GM12875 (cell line): Measurements from ENCODE around the gene LHX1.

Source experiments
- H3K4me3 ChIP-seq: one replicate; pipeline ENCODE4 v1.5.1; 2011; ENCODE audit warnings: low read depth, low read length, control low read depth
- TF ChIP-seq, protein P1 (sequence below): IDR thresholded peaks from 2 replicates; pipeline ENCODE4 v1.5.1; 2011; ENCODE audit warnings: low read depth, mild to moderate bottlenecking, control low read depth, inconsistent platforms, low read length, moderate library complexity, borderline replicate concordance; ENCODE audit not compliant: insufficient read depth

The LHX1 gene

DNA sequence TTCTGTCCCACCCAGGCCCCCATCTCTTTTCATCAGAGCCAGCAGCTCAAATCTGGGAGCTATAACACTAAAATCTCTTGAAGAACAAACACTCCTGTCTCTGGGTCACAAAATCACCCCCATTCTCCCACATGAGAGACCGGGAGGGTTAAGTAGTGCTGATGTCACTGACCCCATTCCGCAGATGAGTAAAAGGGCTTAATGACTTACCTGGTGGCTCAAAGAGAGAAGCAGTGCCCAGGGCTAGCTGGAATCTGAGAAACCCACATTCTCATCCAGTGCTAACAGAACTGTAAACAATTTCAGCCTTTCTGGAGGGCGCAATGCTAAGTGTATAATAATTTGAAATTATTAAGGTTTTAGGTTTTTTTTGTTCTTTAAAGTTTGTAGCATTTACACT, 26.3 kb upstream of the LHX1 start:
- no peak overlapping the region for H3K4me3 ChIP-seq
- TF ChIP-seq, protein P1, sequence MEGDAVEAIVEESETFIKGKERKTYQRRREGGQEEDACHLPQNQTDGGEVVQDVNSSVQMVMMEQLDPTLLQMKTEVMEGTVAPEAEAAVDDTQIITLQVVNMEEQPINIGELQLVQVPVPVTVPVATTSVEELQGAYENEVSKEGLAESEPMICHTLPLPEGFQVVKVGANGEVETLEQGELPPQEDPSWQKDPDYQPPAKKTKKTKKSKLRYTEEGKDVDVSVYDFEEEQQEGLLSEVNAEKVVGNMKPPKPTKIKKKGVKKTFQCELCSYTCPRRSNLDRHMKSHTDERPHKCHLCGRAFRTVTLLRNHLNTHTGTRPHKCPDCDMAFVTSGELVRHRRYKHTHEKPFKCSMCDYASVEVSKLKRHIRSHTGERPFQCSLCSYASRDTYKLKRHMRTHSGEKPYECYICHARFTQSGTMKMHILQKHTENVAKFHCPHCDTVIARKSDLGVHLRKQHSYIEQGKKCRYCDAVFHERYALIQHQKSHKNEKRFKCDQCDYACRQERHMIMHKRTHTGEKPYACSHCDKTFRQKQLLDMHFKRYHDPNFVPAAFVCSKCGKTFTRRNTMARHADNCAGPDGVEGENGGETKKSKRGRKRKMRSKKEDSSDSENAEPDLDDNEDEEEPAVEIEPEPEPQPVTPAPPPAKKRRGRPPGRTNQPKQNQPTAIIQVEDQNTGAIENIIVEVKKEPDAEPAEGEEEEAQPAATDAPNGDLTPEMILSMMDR = no peak

DNA sequence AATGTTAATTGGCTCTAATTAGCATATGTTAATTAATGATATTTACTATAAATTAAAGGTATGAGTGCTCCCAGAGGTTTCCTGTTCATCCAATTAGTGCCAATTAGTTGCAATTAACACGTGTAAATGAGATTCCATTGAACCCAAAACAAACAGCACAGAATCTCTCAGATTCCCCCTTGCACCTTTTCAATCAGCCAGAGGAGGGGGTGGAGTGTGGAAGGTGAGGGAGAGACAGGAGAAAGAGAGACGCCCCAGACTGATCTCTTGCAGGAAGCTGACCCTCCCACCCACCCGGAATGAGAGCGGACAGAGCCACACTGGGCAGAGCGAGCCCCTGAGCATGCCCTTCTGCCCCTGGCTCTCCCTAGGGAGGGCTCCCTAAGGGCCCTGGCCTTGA, 24.1 kb upstream of the LHX1 start:
- H3K4me3 ChIP-seq = no peak overlapping the region
- TF ChIP-seq, protein P1 = no peak

DNA sequence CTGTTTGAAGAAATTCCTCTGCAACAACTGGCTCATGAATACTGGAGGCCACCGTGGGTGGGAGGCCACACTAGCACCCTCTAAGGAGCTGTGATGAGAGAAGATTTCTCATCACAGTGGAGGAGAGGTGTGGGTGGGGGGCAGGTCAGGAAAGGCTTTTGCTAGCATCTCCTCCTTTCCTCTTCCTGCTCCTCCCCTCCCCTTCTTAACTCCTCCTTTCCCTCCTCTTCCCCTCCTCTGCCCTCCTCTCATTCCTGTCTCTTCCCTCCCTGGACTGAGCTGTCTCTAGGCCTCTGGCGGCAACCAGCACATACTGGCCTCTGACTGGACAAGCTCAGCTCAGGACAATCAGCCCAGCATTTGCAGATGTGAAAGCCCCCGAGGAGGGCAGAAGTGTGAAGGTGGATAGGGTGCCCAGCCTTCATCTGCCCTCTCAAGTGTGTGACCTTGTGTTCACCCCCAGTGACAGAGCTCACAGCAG, 19.0 kb upstream of the LHX1 start:
- TF ChIP-seq, protein P1 = no peak

DNA sequence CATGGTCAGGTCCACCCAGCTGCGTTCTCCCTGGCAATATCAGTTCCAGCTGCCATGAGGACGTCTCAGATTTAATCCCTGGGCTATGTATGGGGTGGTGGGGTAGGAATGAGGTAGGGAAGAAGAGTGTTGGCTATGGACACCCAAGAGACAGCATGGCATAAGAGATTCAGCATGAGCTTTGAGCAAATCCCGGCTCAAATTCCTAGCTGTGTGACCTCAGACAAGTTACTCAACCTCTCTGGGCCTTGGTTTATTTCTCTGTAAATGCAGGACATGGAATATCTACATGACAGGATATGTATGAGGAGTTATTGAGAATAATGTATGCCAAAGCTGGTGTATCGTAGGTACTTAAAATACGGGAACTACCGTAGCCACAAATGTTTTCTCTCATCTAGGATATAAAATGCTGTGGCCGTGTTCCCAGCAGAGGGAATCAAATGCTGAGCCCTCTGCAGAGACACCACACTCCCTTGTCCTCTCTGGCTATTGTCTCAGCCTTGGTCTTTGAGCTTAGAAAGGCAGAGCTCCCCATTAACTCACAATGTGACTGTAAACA, 17.8 kb upstream of the LHX1 start:
- no peak overlapping the region for H3K4me3 ChIP-seq
- TF ChIP-seq, protein P1 = no peak

More for the DNA sequence above, 19.0 kb upstream of the LHX1 start:
- H3K4me3 ChIP-seq = no peak overlapping the region

DNA sequence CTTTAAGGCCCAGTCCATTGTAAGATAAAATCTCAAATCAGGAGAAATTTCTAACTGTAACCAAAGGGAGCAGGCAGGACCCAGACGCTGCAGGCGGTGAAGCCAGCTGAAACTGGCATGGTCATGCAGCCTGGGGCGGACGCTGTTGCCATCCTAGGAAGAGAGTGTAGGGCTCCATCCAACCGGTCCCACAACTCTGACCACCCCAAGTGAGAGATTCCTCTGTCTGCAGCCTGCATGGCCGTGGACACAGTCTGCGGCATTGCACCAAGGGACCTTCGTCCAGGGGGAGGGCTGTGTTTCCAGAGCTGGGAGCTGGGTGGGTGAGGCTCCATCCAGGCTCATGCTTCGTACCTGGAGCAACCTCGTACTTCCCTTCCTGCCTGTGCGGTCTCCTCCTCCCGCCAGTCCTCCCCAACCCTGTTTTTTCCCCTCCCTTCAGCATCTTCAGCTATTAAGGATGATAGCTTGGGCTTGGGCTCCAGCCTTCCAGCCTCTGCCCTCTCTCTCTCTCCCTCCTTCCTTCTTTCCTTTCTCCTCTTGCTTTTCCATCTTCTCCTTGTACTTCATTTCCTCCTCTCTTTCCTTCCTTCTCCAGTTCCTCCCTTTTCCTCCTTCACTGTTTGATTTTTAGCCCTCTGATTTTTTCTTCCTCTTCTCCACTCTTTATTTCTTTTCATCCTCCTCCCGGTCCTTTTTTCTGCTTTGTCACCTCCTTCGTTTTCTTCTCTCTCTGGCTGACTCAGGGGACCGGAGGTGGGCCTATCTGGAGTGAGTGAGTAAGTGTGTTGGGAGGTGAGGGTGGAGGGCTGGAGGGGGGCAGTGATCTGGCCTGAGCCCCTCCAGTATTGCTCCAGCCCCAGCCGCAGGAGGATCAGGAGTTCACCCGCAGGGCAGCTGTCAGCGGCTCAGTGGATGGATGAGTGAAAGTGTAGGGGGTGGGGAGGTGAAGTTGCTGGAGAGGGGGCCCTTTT, 17.0 kb upstream of the LHX1 start:
- H3K4me3 ChIP-seq = no peak overlapping the region
- TF ChIP-seq, protein P1 = no peak

DNA sequence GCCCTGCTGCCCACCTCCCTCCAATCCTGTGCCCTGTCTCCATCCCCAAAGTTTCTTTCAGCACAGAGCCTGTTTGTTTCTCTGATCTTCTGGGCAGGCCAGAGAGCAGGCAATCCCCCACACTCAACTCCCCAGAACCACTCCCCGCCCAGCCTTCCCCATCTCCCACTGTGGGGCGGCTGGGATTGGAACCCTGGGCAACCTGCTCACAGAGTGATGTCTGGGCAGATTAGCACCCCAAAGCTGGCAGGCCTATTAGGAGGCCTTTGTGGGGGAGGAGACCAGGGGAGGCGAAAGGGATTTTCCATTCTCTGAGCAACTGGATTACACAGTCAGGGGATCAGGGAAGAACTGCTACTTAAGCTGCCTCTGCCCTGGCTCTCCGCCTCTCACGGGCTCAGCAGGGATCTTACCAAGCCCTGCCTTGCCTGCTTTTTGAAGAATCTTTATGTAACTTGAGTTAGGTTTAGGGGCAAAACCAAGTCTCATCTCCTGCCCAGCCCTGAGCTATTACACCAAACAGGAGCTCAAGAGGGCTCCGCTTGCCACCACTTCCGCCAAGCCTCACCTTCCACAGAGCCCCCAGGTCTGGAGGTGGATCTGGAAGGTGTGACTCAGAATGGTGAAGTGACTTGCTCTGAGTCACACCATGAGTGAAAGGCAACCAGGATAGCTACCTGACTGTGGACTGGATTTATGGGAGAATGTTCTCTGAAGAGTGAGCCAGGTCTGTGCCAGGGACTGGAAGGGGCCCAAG, 16.0 kb upstream of the LHX1 start:
- TF ChIP-seq, protein P1 = no peak
- no peak overlapping the region for H3K4me3 ChIP-seq
